GM19239 (cell line): Measurements from ENCODE around the gene SACM1L.
"Not testable (repeated sequence)": the region's sequence is repeated elsewhere in the genome, so short reads cannot be mapped to it uniquely, and the experiment has no call there.

Experiments
- DNase-seq: peaks from one replicate; pipeline ENCODE4 v3.0.0; 2011; ENCODE audit warnings: low spot score; ENCODE audit not compliant: insufficient read length
- FAIRE-seq: peaks from 2 replicates; lab custom pipeline; 2011; peaks lifted over from hg19 to GRCh38; lab: Jason Lieb, UNC

Gene SACM1L

DNA sequence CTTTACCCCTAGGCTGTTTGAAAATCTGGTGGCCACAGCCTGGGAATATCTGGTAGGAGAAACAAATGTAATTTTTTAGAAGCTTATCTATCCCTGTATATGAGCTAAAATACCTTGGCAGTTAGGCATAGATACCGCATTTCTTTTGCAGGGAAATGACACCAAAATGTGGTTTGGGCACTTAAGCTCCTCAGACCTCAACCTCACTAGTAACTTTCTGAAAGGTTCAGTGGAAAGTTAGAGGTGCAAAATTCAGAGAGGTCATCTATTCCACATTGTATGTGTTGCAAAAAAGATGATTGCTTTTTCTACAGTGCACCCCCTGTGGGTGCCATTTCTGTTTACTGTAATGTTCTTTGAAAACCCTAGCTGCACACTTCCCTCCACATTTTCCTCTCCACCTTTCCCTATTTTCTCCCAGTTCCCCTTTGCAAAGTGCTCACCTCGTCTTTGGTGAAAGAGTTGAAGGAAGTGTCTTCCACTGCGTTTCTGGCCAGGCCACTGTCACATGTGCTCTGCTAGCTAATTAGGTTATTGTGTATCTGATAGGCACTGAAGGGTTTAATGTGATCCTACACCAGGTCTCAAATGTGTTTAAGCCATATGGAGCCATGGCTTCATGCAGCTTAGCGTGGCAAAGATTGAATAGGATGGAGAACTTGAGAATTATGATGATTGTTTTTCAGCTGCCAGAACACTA lies 1.3 kb downstream of the SACM1L start:
- FAIRE-seq (peak; percentile 75), DNase-seq (no peak)

DNA sequence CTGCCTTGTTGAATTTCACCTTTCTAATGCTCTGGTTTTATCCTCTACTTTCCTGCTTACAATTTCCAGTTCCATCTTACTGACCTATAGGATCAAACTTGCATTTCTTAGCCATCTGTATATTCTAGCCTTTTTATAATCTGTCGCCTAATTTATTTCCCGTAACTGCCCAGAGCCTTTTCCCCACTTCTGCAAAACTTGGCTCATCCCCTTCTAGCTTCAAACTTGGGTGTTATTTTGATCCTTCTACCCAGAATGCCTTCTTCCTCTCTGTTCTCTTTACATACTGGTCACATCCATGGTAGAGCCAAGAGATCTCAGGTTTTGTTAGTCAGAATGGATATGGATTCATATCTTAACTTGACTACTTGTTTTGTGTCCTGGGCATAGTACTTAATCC lies 2.6 kb downstream of the SACM1L start:
- DNase-seq: no peak
- FAIRE-seq: no peak

DNA sequence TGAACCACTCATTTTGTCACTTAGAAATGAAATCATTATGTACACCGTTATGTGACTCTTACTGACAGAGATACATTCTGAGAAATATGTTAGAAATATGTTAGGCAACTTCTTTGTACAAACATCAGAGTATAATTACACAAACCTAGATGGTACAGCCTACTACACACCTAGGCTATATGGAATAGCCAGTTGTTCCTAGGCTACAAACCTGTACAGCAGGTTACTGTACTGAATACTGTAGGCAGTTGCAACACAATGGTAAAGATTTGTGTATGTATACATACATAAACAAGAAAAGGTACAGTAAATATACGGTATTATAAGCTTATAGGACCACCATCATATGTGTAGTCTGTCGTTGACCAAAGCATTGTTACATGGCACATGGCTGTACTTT lies 3.7 kb downstream of the SACM1L start:
- FAIRE-seq (no peak), DNase-seq (no peak)

DNA sequence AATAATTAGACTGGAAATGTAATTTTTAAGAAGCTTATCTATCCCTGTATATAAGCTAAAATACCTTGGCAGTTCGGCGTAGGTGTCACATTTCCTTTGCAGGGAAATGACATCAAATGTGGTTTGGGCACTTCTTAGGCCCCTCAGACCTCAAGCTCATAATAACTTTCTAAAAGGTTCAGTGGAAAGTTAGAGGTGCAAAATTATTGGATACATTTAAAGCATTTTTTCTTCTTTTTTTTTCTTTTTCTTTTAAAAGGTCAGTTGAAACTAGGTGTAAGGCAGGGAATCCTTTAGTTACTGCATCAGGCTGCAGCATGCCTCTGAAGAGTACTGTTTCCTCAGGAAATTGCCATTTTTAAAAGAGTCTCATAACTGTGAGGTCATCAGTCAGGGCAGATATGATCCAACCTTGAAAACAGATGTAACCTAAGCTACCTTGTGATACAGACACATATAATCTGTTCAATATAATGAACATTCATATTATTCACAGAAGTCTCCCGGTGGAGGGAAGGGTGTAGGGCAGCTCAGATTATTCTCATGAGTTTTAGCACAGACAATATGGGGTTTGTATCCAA lies 4.8 kb downstream of the SACM1L start:
- DNase-seq (no peak), FAIRE-seq (peak; percentile 72)

DNA sequence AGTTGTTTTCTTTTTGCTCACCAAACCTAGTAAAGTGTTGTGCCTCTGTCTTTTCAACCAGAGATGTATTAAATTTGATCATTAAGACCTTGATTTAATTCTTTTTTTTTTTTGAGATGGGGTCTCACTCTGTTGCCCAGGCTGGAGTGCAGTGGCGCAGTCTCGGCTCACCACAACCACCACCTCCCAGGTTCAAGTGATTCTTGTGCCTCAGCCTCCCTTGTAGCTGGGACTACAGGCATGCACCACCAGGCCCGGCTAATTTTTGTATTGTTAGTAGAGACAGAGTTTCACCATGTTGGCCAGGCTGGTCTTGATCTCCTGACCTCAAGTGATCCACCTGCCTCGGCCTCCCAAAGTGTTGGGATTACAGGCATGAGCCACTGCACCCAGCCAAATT lies 6.0 kb downstream of the SACM1L start:
- not testable (repeated sequence) for FAIRE-seq, DNase-seq

DNA sequence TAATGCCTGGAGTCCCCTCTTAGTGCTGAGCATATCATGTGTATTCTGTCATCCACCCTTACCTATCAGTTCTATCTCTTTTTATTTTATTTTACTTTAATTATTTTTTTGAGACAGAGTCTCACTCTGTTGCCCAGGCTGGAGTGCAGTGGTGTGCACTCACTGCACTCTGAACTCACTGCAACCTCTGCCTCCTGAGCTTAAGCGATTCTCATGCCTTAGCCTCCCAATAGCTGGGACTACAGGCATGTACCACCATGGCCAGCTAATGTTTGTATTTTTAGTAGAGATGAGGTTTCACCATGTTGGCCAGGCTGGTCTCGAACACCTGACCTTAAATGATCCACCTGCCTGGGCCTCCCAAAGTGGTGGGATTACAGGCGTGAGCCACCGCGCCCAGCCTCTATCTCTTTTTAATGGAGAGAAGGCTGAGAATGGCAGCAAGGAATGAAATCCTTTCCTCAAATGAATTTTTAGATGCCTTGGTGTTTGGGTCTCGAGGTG lies 11.4 kb downstream of the SACM1L start:
- DNase-seq (no peak), FAIRE-seq (no peak)

DNA sequence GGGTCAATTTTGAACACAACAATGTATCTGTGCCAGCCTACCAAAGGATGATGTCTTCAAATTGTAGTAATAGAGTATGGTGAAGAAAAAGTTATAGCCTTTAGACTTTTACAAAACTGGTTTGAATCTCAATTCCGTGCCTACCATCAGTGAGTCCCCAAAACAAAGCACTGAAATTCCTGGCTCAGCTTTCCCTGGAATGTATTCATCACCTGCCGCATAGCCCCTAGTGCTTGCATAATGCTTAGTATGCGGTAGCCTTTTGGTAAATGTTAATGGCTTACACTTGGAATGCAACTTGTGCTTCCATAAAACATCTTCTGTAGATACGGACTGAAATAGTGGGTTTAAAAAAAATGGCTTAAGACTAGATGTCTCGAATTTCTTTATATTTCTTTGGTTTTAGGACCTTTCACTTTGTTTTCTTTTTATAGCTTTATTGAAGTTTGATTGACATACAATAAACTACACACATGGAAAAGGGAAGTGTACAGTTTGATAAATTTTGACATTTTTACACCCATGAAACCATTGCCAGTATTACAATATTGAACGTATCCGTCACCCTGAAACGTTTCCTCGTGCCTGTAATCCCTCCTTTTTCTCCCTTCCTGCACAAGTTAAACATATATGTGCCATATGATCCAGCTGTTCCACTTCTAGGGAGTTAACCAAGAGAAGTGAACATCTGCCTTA lies 12.1 kb downstream of the SACM1L start:
- FAIRE-seq (no peak), DNase-seq (no peak)

DNA sequence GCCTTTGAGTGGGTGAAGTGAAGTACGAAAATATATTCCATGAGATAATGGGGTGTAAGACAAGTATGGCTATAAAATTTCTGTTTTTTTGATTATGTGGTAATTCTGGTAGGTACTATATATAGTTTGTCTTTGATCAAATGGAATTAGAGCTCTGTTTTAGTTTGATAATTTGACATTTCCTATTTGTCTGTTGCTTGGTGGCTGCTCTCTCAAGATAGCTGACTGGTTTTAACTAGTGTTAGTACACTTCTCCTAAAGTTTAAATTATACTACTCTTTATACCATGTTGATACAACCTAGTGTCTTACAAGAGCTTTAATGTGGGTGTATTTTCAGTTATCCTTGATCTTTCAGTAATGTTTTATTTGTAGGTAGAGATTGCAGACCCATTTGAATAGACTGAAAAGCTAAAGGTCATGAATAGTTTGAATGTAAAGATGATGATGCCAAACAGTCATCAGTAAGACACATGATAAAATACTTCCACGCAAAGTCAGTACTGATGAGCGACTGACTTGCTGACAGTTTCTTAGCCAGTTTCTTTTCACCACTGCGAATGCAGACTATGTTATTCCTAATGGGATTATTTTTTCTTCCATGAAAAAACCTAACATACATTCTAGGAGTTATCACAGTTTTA lies 15.2 kb downstream of the SACM1L start:
- FAIRE-seq (no peak), DNase-seq (no peak)

DNA sequence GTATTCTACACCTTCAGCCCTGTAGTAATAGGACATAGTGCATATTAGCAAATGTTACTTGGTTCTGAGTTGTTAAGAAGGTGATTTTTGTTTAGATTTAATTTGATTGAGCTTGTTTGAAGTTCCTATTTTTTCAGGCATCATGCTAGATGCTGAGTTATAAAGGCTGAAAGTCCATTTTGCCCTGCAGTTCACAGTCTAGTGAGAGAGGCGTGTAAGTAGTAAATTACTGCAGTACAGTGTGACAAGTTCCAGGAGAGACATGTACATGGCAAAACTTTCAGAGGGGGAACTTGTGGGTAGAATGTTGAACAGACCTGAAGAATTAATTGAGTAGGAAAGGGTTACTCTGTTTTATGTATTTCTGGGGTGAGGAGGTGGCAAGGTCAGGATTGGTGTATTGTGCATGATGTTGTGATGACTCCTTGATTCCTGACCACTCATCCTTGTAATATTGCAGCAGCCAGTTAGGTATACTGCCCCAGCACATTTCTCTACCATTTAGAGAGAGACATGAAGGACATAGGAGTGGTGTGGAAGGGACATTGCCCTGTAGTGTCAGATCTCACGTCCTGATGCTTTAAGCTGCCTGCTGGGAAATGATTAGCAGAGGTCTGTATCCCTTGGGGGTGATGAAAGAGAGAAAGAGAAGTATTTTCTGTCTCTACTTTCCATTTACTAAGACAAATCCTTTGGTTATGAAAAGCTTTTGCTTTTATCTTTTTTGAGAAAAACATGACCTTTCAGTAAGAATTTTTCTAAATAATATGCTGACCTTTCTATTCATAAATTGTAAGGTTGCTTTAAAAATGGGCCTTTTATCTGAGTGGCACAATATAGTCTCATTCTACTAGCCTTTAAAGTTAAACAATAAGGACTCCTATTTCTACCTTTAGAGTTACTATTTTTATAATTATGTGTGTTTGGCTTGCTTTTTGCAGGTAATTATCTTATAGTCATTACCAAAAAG lies 16.9 kb downstream of the SACM1L start:
- FAIRE-seq: peak; percentile 91

DNA sequence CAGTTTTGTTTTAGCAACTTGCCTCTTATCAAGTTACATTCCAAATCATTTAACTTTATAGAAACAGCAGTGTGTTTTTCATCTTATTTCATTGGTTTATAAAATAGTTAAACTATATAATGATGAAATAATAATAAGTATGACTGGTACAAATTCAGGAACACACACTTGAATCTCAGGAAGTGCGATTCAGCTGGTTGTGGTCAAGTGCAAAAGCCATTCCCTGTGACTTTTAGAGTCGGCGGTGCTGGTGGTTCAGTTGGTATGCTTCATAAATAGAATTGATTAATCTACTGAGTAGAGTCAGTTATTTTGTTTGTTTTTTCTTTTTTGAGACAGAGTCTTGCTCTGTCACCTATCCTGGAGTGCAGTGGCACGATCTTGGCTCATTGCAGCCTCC lies 22.7 kb downstream of the SACM1L start:
- FAIRE-seq (no peak), DNase-seq (no peak)

More for the DNA sequence above, 16.9 kb downstream of the SACM1L start:
- DNase-seq: no peak

DNA sequence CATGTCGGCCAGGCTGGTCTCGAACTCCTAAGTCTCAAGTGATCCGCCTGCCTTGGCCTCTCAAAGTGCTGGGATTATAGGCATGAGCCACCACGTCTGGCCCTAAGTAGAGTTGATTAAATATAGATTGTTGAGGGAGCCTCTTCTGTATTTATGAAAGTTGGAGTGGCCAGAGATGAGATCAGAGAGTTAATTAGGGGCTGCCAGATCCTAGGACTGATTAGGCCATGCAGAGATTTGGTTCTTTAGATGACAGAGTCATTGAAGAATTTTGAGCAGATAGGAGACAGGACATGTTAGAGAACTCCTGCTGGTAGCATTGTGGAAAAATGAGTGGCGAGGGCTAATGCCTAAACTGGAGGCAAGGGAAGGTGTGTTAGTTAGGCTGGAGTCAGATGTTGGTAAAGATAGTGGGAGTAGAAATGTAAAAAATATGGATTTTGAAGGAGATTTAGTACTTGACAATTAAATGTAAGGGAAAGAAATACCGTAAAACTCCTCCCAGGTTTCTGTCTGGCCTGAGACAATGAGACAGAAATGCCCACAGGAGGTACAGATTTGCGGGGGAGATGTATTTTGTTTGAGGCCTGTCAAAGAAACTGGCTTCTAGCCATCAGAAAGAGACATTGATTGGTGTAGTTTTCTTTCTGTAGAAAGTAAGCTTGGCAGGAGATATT lies 23.4 kb downstream of the SACM1L start:
- no peak for DNase-seq
- FAIRE-seq: no peak

DNA sequence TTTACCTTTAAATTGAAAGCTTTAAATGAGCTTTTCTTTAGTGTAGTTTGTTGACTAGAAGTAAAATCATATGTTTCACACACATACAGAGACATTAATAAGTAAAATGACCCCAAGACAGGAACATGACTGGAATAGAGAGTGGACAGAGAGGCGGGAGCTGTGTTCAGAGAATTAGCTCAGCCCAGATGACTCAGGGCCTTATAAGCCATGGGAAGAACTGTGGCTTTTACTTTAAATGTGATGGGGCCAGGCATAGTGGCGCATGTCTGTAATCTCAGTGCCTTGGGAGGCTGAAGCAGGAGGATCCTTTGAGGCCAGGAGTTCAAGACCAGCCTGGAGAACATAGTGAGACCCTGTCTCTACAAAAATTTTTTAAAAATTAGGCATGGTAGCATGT lies 26.7 kb downstream of the SACM1L start:
- FAIRE-seq (no peak), DNase-seq (no peak)

DNA sequence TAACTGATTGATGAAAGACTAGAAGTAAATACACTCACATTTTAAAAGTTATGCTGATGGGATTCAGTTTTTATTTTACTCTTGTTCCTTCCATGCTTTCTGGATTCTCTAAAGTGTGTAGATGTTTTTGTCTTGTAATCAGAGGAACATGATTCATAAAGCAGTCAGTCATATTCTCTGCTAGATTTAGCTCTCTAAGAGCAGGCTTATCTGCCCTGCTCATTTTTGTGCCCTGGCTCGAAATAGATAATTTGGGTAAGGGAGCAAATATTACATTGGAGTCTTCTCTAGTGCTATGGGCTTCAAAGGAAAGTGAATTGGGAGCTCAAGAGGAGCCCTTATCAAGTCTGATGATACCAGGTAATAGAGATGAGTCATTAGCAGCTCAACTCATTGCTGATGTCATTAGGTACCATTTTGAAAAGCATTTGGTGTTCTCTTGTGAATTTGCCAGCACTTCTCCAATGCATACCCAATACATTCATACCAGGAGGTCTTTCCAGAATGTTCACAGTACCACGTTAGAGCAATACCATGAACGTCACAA lies 27.7 kb downstream of the SACM1L start:
- no peak for FAIRE-seq
- DNase-seq: no peak

DNA sequence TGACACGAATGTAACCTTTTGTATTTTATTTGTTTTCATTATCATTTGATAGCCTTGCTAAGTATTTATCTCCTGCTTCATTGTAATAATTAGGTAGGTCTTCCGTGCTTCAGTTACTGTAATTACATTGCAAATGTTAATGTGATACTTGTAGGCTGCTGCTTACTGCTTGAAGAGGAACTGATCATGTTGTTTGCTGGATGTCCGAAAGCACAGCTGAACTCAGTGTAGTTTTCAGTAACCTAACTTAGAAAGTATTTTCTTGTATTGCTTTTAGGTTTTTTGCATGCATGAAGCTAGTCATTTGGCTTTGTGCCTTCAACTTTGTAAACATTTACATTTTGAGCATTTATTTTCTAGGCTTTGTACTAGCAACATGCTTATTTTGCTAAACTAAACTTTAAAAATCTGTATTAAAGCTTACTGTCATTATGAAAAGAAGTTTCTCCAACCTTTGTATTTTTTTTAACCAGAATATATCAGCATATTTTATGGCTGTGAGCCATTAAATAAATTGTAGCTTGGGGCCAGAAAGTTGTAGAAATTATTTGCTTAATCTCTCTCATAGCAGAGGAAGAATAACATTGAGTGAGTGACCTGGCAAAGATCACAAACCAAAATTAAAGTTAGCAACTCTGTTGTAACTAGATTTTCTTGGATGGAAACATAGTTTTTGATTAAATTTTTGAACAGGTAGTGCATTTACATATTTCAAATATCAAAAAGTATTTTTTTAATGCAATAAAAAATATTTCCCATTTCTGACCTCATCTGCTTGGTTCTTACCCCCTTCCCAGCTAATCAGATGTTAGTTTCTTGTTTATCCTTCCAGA lies 30.7 kb downstream of the SACM1L start:
- DNase-seq (no peak), FAIRE-seq (peak; percentile 77)

DNA sequence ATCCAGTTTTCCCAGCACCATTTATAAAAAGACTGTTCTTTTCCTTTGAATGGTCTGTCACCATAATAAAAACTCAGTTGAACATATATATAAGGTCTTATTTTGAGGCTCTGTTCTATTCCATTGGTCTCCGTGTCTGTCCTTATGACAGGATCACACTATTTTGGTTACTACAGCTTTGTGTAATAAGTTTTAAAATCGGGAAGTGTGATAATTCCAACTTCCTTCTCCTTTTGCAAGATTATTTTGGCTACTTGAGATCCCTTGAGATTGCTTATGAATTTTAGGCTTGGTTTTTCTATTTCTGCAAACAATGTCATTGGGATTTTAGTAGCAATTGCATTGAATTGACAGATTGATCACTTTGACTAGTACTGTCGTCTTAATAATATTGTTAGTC lies 35.7 kb downstream of the SACM1L start:
- DNase-seq (no peak), FAIRE-seq (no peak)

DNA sequence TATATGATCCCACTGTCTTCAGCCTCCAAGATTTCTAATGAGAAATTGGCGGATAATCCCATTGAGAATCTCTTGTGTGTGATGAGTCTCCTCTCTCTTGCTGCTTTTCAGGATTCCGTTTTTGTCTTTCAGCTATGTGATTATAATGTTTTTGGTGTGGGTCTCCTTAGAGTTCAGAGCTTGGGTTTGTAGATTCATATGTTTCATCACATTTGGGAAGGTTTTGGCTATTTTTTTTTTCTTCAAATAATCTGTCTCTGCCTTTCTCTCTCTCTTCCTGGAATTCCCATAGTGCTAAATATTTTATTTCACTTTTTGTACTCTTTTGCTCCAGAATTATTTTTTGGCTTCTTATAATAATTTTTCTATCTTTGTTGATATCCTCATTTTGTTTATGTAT lies 40.4 kb downstream of the SACM1L start:
- FAIRE-seq (no peak), DNase-seq (no peak)

DNA sequence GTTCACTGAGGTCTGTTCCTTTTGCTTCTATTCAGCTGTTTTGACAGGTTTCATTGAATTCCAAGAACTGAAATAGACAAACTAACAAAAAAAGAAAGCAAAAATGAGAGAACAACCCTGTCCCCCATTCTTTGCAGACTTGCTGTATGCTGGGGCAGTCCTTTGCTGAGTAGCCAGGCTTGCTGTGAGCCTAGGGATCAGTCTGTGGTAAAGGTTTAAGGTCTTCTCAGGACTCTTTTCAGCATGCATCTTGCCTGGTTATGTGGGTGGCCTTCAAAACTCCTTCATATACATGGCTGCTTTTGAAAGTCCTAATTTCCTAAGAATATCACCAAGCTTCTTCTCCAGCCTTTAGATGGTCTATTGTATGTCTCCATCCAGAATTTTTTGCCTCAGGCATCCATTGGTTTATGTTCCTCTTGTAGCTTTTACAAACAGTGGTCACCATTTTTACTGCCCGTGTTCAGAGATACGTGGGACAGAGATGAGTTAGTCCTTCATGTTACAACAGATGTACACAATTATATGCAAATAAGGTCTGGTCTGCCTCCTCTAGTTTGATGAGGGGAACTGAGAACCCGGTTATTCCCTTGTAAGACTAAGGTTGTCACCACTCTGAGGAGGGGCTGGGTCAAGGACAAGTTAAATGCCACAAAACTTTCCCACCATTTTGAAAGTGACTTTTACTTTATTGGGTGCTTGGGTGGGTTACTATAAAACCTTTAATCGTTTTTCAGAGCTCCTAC lies 41.4 kb downstream of the SACM1L start:
- DNase-seq: no peak
- peak; percentile 70 for FAIRE-seq
